Parathyroid adenoma (tissue), 2 donors: ENCODE measurements around the gene MAPK11.

Source experiments
- H2AFZ ChIP-seq: fragments of 300-600 bp; sonication (generic); one replicate; pipeline ENCODE4 v1.7.0; 2017; ENCODE audit warnings: antibody characterized with exemption, mild to moderate bottlenecking
- H3K27ac ChIP-seq: fragments of 300-600 bp; sonication (generic); one replicate; pipeline ENCODE4 v1.7.0; 2017
- H3K27me3 ChIP-seq: fragments of 300-600 bp; sonication (generic); one replicate; pipeline ENCODE4 v1.7.0; 2017; ENCODE audit warnings: low read length; ENCODE audit not compliant: control insufficient read depth, insufficient read depth
- H3K36me3 ChIP-seq: fragments of 300-600 bp; sonication (generic); one replicate; pipeline ENCODE4 v1.7.0; 2017; ENCODE audit warnings: low read length; ENCODE audit not compliant: control insufficient read depth, insufficient read depth
- H3K4me1 ChIP-seq: fragments of 300-600 bp; sonication (generic); one replicate; pipeline ENCODE4 v1.7.0; 2017; ENCODE audit warnings: control low read depth
- H3K4me2 ChIP-seq: fragments of 300-600 bp; sonication (generic); one replicate; pipeline ENCODE4 v1.7.0; 2017; ENCODE audit warnings: low read length
- H3K4me3 ChIP-seq: fragments of 300-600 bp; sonication (generic); one replicate; pipeline ENCODE4 v1.7.0; 2017; ENCODE audit warnings: low read depth, low read length
- H3K79me2 ChIP-seq: fragments of 300-600 bp; sonication (generic); one replicate; pipeline ENCODE4 v1.7.0; 2017; ENCODE audit warnings: control low read depth
- H3K9ac ChIP-seq: fragments of 300-600 bp; sonication (generic); one replicate; pipeline ENCODE4 v1.7.0; 2017; ENCODE audit warnings: mild to moderate bottlenecking
- H3K9me3 ChIP-seq: fragments of 300-600 bp; sonication (generic); one replicate; pipeline ENCODE4 v1.7.0; 2017; ENCODE audit warnings: low read length; ENCODE audit not compliant: control insufficient read depth
- CTCF ChIP-seq: fragments of 300-600 bp; sonication (generic); IDR thresholded peaks from one replicate; pipeline ENCODE4 v1.7.0; 2017; ENCODE audit warnings: antibody characterized with exemption, mild to moderate bottlenecking
- donor health status: primary hyperparathyroidism.

Gene MAPK11

GRCh38 chr22:50227579-50228215 lies 42.5 kb downstream of the MAPK11 start:
- H3K9me3 ChIP-seq, result no peaks in the 10 kb centered on the region
- no peak overlapping the region for H3K4me3 ChIP-seq
- no peak for TF ChIP-seq CTCF
- no peak overlapping the region for H3K27ac ChIP-seq
- peaks cover 2% of the 10 kb centered on the region for H3K79me2 ChIP-seq
- H3K36me3 ChIP-seq, result no peaks in the 10 kb centered on the region
- H3K9ac ChIP-seq, result no peak overlapping the region
- H3K4me1 ChIP-seq, result no peaks in the 10 kb centered on the region
- H3K4me2 ChIP-seq, result no peak overlapping the region
- no peaks in the 10 kb centered on the region for H3K27me3 ChIP-seq
- no peak overlapping the region for H2AFZ ChIP-seq

GRCh38 chr22:50226875-50227165 lies 43.4 kb downstream of the MAPK11 start:
- Histone ChIP-seq H3K9ac (no peak overlapping the region), H3K79me2 (peaks cover 2% of the 10 kb centered on the region), H3K27me3 (no peaks in the 10 kb centered on the region), H2AFZ (no peak overlapping the region), H3K4me2 (no peak overlapping the region), H3K4me3 (no peak overlapping the region), H3K36me3 (no peaks in the 10 kb centered on the region), H3K27ac (no peak overlapping the region), H3K9me3 (no peaks in the 10 kb centered on the region), H3K4me1 (no peaks in the 10 kb centered on the region)
- TF ChIP-seq CTCF, result no peak

GRCh38 chr22:50226063-50226874 lies 43.9 kb downstream of the MAPK11 start:
- H3K9me3 ChIP-seq, result no peaks in the 10 kb centered on the region
- no peak overlapping the region for H3K9ac ChIP-seq
- H3K36me3 ChIP-seq, result no peaks in the 10 kb centered on the region
- no peaks in the 10 kb centered on the region for H3K4me1 ChIP-seq
- H3K27me3 ChIP-seq, result no peaks in the 10 kb centered on the region
- no peak overlapping the region for H3K4me3 ChIP-seq
- TF ChIP-seq CTCF, result no peak
- no peak overlapping the region for H3K4me2 ChIP-seq
- no peak overlapping the region for H2AFZ ChIP-seq
- peaks cover 2% of the 10 kb centered on the region for H3K79me2 ChIP-seq
- no peak overlapping the region for H3K27ac ChIP-seq

- H3K27me3 ChIP-seq, result no peaks in the 10 kb centered on the region
- H3K4me3 ChIP-seq, result no peak overlapping the region
- no peak overlapping the region for H3K27ac ChIP-seq
- H2AFZ ChIP-seq, result no peak overlapping the region
- no peaks in the 10 kb centered on the region for H3K9me3 ChIP-seq
- H3K4me2 ChIP-seq, result no peak overlapping the region
- no peaks in the 10 kb centered on the region for H3K36me3 ChIP-seq
- no peaks in the 10 kb centered on the region for H3K4me1 ChIP-seq
- TF ChIP-seq CTCF, result no peak
- H3K79me2 ChIP-seq, result peaks cover 2% of the 10 kb centered on the region
- no peak overlapping the region for H3K9ac ChIP-seq
Observed at GRCh38 chr22:50225200-50225969, 44.8 kb downstream of the MAPK11 start.
